Measurements from ENCODE around the gene RPL31.
A peak's percentile ranks its signal among the peaks of the same experiment; 100 is the strongest.

The RPL31 gene

GRCh38 chr2:100997509-100998234 is 4.4 kb upstream of the RPL31 start:
- no peak for DNase-seq

- no peak for DNase-seq
Observed at GRCh38 chr2:100998235-100998573, 3.9 kb upstream of the RPL31 start.

- no peak for DNase-seq
Observed at GRCh38 chr2:100999995-101000394, 2.1 kb upstream of the RPL31 start.

GRCh38 chr2:101002562-101003277 is 631 bp downstream of the RPL31 start:
- DNase-seq = no peak

- DNase-seq = no peak
Observed at GRCh38 chr2:101003278-101003775, 1.2 kb downstream of the RPL31 start.

- no peak for DNase-seq
Observed at GRCh38 chr2:101004620-101005325, 2.7 kb downstream of the RPL31 start.

GRCh38 chr2:101006065-101006715 is 4.1 kb downstream of the RPL31 start:
- DNase-seq = no peak

- no peak for DNase-seq
Observed at GRCh38 chr2:101007415-101008345, 5.6 kb downstream of the RPL31 start.

GRCh38 chr2:101011152-101011551 is 9.1 kb downstream of the RPL31 start:
- DNase-seq = no peak

- DNase-seq = no peak
Observed at GRCh38 chr2:101012054-101012705, 10.1 kb downstream of the RPL31 start.

- peak; percentile 15 for DNase-seq
Observed at GRCh38 chr2:101012706-101013181, 10.7 kb downstream of the RPL31 start.

GRCh38 chr2:101014264-101014857 is 12.3 kb downstream of the RPL31 start:
- DNase-seq = no peak

- DNase-seq = no peak
Observed at GRCh38 chr2:101017371-101017770, 15.3 kb downstream of the RPL31 start.

GRCh38 chr2:101018934-101019333 is 16.8 kb downstream of the RPL31 start:
- no peak for DNase-seq

GRCh38 chr2:101022221-101022620 is 20.1 kb downstream of the RPL31 start:
- DNase-seq = no peak

GRCh38 chr2:101023327-101024107 is 21.4 kb downstream of the RPL31 start:
- DNase-seq = no peak

- DNase-seq = no peak
Observed at GRCh38 chr2:101025561-101025960, 23.5 kb downstream of the RPL31 start.

GRCh38 chr2:101026253-101026701 is 24.2 kb downstream of the RPL31 start:
- DNase-seq = no peak

- DNase-seq = no peak
Observed at GRCh38 chr2:101026923-101027469, 24.9 kb downstream of the RPL31 start.

GRCh38 chr2:101027852-101028251 is 25.8 kb downstream of the RPL31 start:
- DNase-seq = no peak
